ENCODE results near the gene AQP3.
"Not testable (repeated sequence)": the region's sequence is repeated elsewhere in the genome, so short reads cannot be mapped to it uniquely, and the experiment has no call there.

AQP3 gene

DNA sequence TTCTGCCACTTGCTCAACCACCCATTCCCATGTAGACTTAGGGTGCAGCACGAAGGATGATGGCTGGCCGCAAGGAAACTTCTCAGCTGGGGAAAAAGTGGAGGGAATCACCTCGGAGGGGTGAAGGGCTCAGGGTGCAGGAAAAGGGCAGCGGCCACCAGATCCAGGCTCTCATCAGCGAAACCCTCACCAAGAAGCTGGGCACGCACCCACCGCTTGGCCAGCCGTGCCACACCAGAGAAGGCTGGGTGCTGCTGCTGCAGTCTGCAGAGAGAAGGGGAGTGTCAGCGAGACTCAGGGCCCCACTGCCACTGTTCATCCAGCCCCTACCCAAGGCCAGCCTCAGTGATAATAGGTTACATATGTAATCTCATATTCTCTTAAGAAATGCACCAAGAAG is 17.7 kb upstream of the AQP3 start:
- no peak for DNase-seq (ENCODE audit: low read depth)

DNA sequence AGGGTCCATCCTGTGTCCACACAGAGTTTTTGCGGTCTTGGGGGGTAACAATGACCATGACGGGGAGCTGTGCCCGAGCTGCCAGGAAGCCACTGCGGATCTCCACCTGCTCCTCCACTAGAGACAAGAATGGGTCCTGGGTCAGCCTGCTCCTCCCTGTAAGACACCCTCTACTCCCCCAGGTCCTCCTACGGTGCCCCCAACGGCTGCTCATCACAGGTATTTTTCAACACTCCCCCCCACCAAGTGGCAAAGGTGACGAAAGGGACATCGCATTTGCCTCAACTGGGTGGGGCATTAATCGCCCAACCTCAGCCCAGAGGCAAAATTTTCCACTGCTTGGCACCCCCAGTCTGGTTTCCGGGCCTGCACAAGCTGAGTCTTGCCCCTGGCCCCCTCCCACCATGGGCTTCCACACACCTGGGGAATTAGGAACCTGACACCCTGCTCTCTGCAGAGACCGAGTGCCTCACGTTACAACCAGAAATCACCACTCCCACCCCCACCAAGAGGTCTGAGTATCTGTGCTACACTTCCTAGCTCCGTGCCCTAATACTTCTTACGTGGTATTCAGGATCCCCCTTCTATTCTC is 16.7 kb upstream of the AQP3 start:
- no peak for DNase-seq (ENCODE audit: low read depth)

DNA sequence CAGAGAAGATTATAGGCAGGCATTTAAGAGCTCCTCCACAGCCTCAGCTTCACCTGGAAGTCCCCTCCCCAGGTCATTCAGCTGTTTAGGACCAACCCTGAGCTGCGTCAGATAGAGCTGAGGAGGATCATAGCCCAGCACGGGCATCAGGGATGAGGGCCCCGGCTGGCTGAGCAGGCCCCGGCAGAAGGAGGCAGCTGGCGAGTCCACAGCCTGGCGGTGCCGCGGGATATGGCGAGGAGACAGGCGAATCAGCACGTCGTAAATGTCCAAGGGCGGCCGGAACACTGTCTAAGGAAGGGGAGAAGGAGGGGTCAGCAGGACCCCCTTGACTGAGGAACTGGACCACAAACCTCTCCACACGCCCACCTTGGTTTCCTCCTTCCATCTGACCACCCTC is 15.8 kb upstream of the AQP3 start:
- DNase-seq (ENCODE audit: low read depth), result no peak

DNA sequence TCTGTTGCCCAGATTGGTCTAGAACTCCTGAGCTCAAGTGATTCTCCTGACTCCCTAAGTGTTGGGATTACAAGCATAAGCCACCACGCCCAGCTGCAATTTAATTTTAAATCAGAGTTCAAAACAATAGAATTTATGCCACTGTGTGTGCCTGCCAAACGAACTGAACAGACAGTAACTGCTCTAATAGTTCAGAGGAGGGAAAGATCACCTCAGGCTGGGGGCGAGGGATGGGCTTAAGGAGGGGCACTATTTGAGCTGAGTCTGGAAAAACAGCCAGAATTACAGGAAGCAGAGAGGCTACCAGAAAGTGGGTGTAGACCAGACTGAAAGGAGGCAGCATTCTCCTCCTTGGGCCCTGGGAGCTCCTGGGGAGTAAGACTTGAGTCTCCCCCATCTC is 14.1 kb upstream of the AQP3 start:
- DNase-seq (ENCODE audit: low read depth), result no peak

DNA sequence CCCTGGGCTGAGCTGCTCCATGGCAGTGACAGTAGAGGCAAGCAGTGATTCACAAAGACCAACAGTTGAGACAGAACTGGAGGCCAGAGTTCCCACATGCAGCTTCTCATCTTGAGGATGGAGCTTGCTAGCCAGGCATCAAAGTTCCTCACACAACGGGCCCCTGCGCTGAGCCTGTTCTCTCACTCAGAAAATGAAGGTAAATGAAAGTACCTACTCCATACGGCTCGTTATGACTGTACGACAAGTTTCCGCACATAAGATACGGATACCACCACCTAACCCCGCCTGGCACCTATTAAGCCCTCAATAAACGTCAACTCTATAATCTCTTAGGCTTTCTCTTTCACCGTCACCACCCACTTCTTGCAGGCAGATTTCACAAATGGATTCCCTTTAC is 13.5 kb upstream of the AQP3 start:
- no peak for DNase-seq (ENCODE audit: low read depth)

DNA sequence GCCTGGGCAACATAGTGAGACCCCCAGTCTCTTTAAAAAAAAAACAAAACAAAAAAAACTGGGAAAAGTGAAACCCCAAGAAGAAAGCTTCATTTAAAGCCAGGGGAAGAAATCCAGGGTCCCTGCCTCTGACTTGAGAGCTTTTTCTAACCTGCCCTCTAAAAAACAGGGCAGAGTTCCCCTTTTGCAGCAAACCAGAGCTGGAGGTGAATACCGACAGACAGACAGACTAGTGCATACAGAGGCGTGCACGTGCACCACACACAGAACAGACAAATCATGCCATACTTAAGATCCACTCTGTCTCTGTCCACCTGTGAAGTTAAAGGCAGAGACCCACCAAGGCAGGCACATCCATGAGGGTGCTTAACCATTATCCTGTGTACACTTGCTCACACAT is 11.7 kb upstream of the AQP3 start:
- no peak for DNase-seq (ENCODE audit: low read depth)

DNA sequence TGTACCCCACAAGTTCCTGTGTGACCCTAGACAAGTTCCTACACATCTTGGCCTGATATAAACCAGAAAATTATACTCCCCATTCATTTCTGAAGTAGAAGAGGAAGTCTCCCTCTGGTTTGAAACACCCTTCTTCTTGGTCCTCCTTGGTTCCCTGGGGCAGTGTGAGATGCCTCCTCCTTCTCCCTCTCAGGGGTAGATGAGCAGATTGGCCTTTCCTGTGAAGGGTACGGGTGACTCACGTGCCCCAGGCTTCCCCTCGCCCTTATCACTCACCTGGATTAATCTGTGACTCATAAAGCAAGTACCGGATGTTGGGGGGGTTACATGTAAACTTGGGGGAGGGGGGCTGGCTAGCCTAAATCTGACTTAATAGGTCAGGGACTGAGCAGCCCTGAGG is 11.1 kb upstream of the AQP3 start:
- peak; percentile 57 for DNase-seq (ENCODE audit: low read depth)

DNA sequence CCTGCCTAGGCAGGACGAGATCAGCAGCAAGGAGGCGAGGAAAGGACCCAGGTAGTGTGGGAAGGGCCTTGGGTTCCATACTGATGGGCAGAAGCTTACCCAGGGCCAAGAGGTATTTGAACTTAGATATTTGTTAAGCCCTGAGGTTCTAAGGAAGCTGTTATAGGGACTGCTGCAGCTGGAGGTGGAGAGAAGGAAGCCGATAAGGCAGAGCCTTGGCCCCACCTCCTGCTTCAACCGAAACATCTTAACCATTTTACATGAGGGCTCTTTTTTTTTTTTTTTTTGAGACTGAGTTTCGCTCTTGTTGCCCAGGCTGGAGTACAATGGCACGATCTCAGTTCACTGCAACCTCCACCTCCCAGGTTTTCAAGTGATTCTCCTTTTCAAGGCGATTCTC is 8.6 kb upstream of the AQP3 start:
- no peak for DNase-seq (ENCODE audit: low read depth)

DNA sequence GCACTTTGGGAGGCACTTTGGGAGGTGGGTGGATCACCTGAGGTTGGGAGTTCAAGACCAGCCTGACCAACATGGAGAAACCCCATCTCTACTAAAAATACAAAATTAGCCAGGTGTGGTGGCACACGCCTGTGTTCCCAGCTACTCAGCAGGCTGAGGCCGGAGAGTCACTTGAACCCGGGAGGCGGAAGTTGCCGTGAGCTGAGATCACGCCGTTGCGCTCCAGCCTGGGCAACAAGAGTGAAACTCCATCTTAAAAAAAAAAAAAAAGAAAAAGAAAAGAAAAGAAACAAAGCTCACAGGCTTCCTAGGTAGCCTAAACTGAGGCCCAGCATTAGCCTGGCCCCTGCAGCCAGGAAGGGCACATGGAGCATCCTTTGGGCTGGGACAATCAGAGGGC is 8.1 kb upstream of the AQP3 start:
- DNase-seq (ENCODE audit: low read depth), result not testable (repeated sequence)

DNA sequence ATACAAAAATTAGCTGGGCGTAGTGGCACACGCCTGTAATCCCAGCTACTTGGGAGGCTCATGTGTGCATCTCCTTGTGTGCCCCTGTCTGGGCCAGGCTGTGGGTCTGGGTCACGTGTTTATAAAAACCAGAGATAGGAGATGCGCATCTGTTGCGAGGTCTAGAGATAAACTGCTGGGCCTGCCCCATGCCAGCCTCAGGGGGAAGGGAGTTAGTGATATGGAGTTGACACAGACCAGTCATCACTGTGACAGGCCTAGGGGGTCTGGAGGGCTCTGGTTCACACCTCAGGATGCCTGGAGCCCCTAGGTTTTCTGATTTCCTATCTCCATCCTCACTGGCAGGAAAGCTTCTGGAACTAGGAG is 7.3 kb upstream of the AQP3 start:
- DNase-seq (ENCODE audit: low read depth), result not testable (repeated sequence)

DNA sequence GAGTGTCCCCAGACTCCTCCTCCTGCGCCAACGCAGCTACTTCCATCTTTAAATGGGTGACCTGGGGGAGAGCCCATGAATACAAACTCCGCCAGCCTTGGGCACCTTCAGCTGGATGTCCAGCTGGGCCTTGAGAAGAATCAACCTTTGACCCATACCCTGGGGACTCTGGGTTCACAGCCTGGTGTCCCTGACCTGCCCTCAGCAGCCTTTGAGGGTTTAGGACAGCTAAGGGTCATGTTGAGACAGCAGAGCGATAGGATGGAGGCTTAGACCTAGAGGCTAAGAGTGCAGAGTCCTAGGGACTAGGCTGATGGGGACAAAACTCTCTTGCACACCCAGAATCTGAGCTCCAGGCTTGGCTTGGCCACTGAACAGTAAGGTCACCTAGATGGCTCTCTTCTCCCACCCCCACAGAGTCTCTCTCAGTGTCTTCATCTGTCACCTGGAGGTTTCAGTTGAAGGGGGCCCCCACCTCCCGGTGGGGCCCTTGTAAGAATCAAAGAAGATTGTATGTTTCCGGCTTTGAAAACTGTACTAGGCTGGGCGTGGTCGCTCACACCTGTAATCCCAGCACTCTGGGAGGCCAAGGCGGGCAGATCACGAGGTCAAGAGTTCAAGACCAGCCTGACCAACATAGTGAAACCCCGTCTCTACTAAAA is 6.7 kb upstream of the AQP3 start:
- no peak for DNase-seq (ENCODE audit: low read depth)

DNA sequence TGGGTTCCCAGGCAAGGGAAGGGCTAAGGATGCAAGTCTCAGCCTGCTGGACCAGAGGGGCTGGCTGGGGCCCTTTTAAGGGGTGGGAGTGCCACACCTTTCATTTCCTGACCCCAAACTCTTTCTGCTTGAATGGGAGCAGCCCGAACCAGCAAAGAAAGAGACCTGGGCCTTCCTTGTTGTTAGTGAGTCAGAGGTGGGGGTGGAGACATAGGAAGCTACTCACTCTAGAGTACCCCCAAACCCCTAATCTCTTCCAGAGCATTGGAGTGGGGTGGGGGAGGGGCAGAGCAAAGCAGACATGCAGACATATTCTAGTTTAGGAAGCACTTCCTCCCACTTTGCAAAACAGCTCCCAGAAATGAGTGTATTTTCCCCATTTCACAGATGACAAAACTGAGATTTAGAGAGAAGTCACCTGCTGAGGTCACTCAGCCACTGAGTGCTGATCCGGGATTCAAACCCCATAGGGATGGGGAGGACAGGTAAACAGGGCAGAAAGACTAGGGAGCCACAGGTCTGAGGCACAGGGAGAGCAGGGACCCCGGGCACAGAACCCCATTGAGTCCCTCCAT is 6.0 kb upstream of the AQP3 start:
- no peak for DNase-seq (ENCODE audit: low read depth)

DNA sequence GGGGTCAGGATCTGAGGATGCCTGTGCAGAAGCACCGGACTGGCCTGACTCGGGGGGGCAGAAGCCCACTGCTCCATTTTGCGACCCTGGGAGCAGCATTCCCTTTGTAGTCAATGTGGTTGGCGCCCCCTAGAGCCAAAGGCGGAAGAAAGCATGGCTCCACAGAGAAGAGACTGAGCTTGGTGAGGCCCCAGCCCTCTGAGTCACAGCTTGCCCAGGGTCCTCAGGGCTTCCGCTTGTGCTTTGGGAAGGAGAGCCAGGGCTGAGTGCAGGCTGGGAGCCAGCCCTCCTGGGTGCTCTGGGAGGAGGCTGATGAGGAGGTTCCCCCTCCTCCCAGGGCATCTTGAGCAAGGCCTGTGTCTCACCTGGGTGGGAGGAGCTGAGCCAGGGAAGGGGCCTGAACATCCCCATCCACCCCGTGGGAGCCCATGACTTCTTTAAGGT is 5.5 kb upstream of the AQP3 start:
- no peak for DNase-seq (ENCODE audit: low read depth)

DNA sequence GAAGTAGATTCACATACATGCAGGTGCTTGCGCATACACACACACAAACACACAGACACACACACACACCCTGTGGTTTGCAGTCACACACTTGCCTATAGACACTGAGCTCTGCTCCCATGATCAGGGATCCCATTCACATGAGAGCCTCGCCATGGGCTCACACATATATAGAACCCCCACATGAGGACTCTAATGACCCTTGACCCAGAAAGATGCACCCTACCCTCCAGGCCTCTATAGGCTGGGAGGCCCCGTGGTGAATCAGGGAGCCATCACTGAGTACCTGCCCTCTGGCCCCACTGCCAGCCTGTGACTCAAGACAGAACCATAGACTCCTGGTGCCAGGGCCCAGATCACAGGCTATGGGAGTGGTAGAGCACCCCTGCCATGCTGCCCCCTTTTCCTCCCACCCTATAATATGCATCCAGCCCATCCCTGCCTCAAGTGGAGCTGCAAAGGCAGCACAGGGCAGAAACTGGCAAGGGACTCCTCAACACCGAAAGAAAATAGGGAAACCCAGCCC is 3.3 kb upstream of the AQP3 start:
- DNase-seq (ENCODE audit: low read depth), result no peak

DNA sequence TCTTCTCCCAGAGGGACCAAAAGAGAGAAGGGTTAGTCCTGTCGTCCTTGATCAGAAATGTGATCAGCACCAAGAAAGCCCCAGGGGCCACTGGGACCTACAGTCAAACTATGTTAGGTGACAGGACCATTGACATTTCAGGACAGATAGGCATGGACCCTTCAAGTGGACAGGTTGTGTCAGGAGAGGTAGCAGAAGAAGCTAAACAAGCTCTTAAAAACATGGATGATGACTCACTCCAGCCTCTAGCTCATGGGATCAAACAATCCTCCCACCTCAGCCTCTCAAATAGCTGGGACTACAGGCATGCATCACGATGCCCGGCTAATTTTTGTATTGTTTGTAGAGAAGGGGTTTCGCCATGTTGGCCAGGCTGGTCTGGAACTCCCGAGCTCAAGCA is 2.3 kb upstream of the AQP3 start:
- no peak for DNase-seq (ENCODE audit: low read depth)

DNA sequence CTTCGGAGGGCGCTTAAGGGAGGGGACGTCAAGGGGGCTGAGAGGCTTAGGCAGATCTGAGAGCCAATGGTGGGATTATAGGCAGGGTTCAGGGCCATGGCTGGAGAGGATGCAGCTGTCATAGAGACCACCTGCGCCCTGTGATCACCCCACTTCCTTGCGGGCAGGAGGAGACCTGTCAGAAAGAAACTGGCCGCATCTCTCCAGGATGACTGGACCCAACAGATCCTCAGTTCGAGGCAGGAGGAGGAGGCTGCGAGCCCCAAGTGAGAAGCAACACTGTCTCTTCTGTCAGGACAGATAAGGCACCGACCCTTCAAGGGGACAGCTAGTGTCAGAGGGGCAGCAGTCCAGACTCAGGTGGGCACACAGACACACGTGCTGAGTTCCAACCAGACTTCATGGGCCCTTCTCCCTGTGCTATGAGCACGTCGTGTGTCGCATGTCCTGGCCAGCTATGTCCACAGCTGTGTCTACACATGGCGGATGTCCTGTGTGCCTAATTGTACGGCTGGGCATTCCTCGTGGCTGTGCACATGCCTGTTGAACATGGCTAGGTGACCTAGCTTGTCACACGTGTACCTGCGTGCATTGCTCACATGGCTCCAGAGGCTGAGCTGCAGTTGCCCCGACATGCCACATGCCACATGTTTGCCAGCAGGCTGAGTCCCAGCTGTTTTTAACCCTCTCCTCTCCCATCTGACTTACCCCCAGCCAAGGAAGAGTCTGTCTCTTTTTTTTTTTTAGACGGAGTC is 583 bp upstream of the AQP3 start:
- DNase-seq (ENCODE audit: low read depth), result no peak

DNA sequence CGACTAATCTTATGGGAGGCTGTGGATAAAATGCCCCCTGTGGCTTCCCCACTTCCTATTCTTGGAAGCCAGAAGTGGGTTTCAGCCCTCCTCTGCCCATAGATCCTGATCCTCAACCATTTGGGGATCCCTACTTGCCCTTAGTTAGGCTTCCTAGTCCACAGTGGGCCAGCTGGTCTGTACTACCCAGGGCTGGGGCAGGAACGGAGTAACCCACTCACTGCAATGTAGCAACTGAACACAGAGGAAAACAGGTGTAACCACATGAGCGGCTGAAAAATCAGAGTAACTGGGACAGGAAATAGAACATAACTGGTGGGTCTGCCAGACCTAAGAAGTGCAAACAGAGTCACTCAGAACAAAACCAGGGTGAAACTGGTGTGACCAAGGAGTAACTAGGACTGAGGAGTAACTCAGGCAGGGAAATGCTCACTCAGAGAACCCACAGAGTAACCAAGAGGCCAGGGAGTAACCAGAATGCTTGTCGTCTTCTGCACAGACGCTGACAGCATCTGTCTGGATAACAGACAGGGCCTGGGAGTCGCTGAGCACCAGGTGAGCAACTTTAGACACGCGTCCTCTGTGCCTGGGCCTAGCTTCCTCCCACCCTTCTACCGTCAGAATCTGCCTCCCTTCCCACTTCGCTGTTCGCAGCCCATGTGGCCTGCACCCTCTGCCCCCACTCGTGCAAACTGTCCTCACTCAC is 1.0 kb downstream of the AQP3 start:
- peak; percentile 13 for DNase-seq (ENCODE audit: low read depth)

DNA sequence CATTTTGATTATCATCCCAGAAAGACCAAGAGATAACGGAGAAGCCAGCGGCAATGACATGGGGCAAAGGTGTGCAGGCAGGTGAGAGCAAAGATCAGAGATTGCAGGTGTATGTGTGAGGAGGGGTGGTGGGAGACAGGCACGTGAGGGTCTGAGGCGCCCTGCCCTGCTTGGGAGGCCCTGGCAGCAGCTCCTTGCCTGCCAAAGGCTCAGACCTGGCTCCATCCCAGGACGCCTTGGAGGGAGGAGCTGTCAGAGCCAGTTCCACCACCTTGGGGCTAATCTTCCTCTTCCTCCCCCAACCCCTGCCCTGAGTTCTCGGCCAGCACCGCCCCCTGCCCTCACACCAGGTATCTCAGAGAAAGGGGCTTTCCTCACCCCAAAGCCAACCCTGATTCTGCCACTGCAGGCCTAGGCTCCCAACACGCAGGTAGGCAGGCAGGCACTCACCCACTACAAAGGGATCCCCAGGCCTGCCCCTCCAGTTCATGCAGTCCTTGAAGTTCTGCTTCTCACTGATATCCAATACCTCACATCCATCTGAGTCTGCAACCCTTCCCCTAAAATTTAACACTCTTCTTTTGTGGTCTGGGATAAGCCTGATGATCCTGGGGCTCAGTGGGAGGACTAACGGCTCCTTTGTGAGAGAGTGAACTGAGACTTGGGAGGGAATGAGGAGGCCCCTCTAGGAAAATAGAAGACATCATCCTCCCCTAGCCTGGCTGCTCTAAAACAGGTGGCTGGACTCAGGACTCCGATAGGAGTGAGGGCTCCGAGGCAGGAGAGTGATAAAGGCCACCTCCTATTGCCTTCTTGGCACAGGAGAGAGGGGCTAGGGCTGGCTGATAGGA is 1.8 kb downstream of the AQP3 start:
- DNase-seq (ENCODE audit: low read depth), result peak; percentile 13

DNA sequence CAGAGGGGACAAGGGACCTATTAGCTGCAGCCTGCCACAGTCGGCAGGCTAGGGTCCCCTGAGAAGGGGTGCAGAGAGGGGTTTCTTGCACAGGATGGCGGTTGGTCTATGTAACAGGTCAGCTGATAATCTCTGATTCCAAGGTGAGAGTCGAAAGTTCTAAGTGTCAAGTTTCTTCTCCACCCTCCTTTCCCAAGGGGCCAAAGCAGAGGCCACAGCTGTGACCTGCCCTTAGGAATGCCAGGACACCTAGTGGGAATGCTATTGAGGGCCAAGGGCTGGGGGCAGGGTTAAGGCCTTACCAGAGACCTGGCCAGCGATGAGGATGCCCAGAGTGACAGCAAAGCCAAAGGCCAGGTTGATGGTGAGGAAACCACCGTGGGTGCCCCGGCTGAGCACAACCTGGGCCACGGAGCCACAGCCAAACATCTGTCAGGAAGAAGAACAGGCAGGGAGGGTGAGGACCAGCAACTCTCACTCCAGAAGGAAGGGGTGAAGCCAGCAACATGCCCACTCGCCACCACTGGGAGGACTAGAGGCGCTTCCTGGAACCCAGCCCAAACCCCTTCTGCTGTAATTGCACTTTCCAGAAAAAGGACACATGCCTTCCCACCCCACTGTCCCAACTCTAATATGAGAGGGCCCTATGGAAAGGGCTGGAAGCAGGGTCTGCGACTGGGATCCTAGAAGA is 3.8 kb downstream of the AQP3 start:
- no peak for DNase-seq (ENCODE audit: low read depth)

DNA sequence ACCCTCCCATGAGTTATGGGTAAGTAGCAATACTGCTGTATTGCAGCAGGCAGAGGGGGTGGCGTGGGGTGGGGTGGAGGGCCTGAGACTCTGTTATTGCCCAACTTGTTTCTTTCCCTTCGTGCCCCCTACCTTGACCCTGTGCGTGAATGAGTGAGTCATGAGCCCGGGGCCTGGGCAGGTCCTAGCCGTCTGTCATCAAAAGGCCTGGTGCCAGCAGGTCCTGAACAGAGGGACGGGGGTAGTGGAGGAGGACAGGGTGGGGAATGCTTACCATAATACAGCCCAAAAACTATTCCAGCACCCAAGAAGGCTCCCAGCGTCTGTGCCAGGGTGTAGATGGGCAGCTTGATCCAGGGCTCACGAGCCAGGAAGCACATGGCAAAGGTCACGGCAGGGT is 4.3 kb downstream of the AQP3 start:
- no peak for DNase-seq (ENCODE audit: low read depth)

DNA sequence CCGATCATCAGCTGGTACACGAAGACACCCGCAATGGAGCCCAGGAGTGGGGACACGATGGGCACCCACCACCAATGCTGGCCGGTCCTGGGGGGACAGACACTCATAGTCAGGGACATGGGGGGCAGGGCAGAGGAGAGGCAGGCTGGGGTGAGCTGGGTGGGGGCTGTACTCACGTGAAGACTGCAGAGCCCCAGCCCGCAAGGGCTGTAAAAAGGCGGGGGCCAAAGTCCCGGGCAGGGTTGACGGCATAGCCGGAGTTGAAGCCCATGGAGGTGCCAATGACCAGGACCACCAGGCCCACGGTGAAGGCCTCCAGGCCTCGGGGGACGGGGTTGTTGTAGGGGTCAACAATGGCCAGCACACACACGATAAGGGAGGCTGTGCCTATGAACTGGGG is 5.3 kb downstream of the AQP3 start:
- no peak for DNase-seq (ENCODE audit: low read depth)
